ENCODE data around the gene CEP70.
"Not testable (repeated sequence)": the region's sequence is repeated elsewhere in the genome, so short reads cannot be mapped to it uniquely, and the experiment has no call there.

DNA sequence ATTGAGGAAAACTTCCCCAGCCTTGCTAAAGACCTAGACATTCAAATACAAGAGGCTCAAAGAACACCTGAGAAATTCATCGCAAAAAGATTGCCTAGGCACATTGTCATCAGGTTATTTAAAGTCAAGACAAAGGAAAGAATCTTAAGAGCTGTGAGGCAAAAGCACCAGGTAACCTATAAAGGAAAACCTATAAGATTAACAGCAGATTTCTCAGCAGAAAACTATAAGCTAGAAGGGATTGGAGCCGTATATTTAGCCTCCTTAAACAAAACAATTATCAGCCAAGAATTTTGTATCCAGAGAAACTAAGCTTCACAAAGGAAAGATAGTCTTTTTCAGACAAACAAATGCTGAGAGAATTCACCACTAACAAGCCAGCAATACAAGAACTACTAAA, 43.1 kb downstream of the CEP70 start:
- not testable (repeated sequence) for TF ChIP-seq LEF1 (IDR thresholded peaks at IDR 0.05; ENCODE audit: borderline replicate concordance); ELF4 (IDR thresholded peaks at IDR 0.05); FOXK2 (IDR thresholded peaks at IDR 0.05); FOXA1 (IDR thresholded peaks at IDR 0.05); HDGF (IDR thresholded peaks at IDR 0.05; ENCODE audit: borderline replicate concordance); BHLHE40 (IDR thresholded peaks at IDR 0.05; ENCODE audit: borderline replicate concordance); ZNF384 (IDR thresholded peaks at IDR 0.05); CTBP1 (IDR thresholded peaks at IDR 0.05; ENCODE audit: borderline replicate concordance); SUZ12 (IDR thresholded peaks at IDR 0.05); FOXM1 (IDR thresholded peaks at IDR 0.05; ENCODE audit: borderline replicate concordance)
- TF ChIP-seq, protein P1, sequence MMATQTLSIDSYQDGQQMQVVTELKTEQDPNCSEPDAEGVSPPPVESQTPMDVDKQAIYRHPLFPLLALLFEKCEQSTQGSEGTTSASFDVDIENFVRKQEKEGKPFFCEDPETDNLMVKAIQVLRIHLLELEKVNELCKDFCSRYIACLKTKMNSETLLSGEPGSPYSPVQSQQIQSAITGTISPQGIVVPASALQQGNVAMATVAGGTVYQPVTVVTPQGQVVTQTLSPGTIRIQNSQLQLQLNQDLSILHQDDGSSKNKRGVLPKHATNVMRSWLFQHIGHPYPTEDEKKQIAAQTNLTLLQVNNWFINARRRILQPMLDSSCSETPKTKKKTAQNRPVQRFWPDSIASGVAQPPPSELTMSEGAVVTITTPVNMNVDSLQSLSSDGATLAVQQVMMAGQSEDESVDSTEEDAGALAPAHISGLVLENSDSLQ (IDR thresholded peaks at IDR 0.05): not testable (repeated sequence)
